Calu3 (cell line): Measurements from ENCODE around the gene GPR171. TPM values are rescaled to one million over a fixed set of nuclear protein-coding genes. Genes with fewer than 3 reads are reported as not detected.
"Not testable (repeated sequence)": the region's sequence is repeated elsewhere in the genome, so short reads cannot be mapped to it uniquely, and the experiment has no call there.

ENCODE experiments used
- BruUV-seq: library from RNA; stranded (reverse); fragments of 400-500 nt; replicated peaks from 2 replicates; lab custom pipeline; 2021; lab: Mats Ljungman, UMichigan
- CTCF ChIA-PET: fragments of 300-600 bp; sonication (Branson Sonifier 250); formaldehyde crosslinking; loops from one replicate; lab custom pipeline; 2022; ENCODE audit warnings: antibody characterized with exemption; lab: Charles Lee
- DNase-seq: peaks from one replicate; pipeline ENCODE4 v3.0.0; 2022
- H3K27ac Mint-ChIP-seq: one replicate; pipeline ENCODE4 v1.8.0; 2022; ENCODE audit warnings: mixed read lengths; ENCODE audit not compliant: unreplicated experiment
- H3K27me3 Mint-ChIP-seq: one replicate; pipeline ENCODE4 v1.8.0; 2022; ENCODE audit warnings: mixed read lengths; ENCODE audit not compliant: unreplicated experiment
- H3K36me3 Mint-ChIP-seq: one replicate; pipeline ENCODE4 v1.8.0; 2022; ENCODE audit warnings: mild to moderate bottlenecking, moderate library complexity, mixed read lengths; ENCODE audit not compliant: insufficient read depth, unreplicated experiment
- H3K4me1 Mint-ChIP-seq: one replicate; pipeline ENCODE4 v1.8.0; 2022; ENCODE audit warnings: mild to moderate bottlenecking, low read depth, mixed read lengths; ENCODE audit not compliant: unreplicated experiment
- H3K4me3 Mint-ChIP-seq: one replicate; pipeline ENCODE4 v1.8.0; 2022; ENCODE audit warnings: mild to moderate bottlenecking, low read depth, moderate library complexity, mixed read lengths; ENCODE audit not compliant: unreplicated experiment
- H3K9me3 Mint-ChIP-seq: one replicate; pipeline ENCODE4 v1.8.0; 2022; ENCODE audit warnings: low read depth, mixed read lengths; ENCODE audit not compliant: unreplicated experiment
- intact Hi-C: fragments of 100-400 bp; cut with micrococcal nuclease; formaldehyde crosslinking; loops from one replicate; pipeline ENCODE4 v1.10.0; 2022; ENCODE audit not compliant: unreplicated experiment
- total RNA-seq: library from RNA; stranded (reverse); gene quantifications from 2 replicates; pipeline ENCODE4 v1.2.3, GENCODE V29; 2022
- TF ChIP-seq, protein P1 (sequence below): fragments of 200-600 bp; IDR thresholded peaks from one replicate; pipeline ENCODE4 v1.8.0; 2022; ENCODE audit warnings: antibody characterized with exemption; ENCODE audit not compliant: unreplicated experiment

GPR171 gene
- total RNA-seq, 1 experiment from 2014 or later: not detected

DNA sequence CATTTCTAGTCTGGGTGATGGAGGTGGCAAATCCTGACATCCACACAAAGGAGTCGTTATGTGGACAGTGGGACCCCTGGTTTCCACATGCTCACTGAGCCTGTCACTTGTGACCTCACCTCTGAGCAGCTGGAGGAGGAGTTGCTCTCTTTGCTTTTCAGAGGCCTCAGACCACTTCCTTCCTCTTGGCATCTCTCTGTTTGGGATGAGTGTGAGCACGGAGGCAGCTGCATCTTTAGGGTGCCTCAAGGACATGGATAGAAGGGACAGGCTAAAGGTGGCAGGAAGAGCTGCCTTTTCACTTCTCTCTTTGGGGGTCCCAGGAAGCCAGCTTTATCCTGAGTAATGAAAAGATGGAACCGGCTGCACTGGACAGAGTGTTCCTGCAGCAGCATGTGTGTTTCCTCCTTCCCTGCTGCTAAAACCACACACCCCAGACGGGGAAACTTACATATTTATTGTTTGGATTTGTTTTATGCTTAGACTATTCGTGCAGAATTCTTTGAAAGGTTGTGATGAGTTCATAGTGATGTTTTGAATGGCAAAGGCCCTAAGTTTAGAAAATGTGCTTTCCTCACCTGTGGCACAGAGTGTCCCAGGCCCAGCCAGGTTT lies 31.8 kb downstream of the GPR171 start:
- CTCF ChIA-PET: no interaction called here
- DNase-seq: no peak

DNA sequence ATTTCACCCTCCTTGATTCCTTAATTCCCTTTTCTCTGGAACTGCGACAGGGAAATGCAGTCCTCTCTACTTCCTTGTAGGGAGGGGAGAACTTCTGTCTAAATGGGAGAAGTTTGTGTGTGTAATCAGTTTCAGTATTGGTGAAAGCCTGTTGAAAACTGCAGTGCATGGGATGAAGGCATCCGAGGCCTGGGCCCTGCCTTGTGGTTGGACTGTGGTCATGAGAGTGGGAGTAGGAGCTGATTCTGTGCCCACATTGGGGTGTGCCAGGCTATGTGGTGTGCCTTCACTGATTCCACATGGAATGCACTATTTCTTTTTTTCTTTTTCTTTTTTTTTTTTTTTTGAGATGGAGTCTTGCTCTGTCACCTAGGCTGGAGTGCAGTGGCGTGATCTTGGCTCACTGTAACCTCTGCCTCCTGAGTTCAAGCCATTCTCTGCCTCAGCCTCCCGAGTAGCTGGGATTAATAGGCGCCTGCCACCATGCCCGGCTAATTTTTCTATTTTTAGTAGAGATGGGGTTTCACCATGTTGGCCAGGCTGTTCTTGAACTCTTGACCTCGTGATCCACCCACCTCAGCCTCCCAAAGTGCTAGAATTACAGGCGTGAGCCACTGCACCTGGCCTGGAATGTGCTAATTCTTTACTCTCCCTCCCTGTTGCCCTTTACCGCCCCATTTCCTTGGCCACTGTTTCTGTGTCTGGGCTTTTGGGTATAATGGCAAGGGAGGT lies 32.9 kb downstream of the GPR171 start:
- H3K36me3 Mint-ChIP-seq, intact Hi-C loops, H3K27me3 Mint-ChIP-seq, CTCF ChIA-PET, BruUV-seq, H3K4me3 Mint-ChIP-seq, H3K4me1 Mint-ChIP-seq, DNase-seq, H3K9me3 Mint-ChIP-seq, H3K27ac Mint-ChIP-seq: not testable (repeated sequence)

More for the DNA sequence above, 31.8 kb downstream of the GPR171 start:
- Mint-ChIP-seq H3K36me3 (no peaks in the 10 kb centered on the region), H3K27me3 (no peaks in the 10 kb centered on the region), H3K4me3 (no peak overlapping the region), H3K9me3 (no peaks in the 10 kb centered on the region), H3K27ac (no peak overlapping the region), H3K4me1 (no peaks in the 10 kb centered on the region)
- intact Hi-C loops: no loop called here
- TF ChIP-seq, protein P1, sequence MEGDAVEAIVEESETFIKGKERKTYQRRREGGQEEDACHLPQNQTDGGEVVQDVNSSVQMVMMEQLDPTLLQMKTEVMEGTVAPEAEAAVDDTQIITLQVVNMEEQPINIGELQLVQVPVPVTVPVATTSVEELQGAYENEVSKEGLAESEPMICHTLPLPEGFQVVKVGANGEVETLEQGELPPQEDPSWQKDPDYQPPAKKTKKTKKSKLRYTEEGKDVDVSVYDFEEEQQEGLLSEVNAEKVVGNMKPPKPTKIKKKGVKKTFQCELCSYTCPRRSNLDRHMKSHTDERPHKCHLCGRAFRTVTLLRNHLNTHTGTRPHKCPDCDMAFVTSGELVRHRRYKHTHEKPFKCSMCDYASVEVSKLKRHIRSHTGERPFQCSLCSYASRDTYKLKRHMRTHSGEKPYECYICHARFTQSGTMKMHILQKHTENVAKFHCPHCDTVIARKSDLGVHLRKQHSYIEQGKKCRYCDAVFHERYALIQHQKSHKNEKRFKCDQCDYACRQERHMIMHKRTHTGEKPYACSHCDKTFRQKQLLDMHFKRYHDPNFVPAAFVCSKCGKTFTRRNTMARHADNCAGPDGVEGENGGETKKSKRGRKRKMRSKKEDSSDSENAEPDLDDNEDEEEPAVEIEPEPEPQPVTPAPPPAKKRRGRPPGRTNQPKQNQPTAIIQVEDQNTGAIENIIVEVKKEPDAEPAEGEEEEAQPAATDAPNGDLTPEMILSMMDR: no peak
- BruUV-seq: no TSS peak

DNA sequence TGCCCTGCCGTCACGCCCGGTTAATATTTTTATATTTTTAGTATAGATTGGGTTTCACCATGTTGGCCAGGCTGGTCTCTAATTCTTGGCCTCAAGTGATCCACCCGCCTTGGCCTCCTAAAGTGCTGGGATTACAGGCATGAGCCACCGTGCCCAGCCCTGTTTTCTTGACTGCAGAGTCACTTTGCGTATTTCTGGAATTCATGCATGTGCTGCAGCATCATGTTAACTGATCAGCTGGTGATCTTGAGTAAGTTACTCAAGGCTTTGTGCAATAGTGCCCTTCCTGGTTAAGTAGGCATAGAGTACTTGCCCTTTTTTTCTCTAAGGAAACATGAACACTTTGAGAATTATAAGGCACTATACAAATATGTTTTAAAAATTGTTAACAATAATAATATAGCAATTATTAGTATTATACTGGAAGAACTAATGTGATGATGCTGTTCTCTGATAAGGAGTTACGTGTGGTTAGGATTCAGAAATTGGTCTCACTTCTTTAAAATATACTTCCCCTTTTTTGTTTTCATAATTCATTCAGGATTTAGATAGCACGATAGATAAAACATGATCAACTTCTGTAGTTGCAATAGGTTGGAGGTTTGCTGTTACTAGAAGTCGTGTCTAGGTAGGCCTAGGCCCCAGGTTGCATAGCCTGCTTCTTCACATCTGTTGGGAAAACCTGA lies 33.6 kb downstream of the GPR171 start:
- Mint-ChIP-seq H3K4me3 (no peak overlapping the region), H3K36me3 (no peaks in the 10 kb centered on the region), H3K4me1 (no peaks in the 10 kb centered on the region), H3K9me3 (no peaks in the 10 kb centered on the region), H3K27me3 (no peaks in the 10 kb centered on the region), H3K27ac (no peak overlapping the region)
- BruUV-seq: no TSS peak
- CTCF ChIA-PET: interaction anchor here (0.7 to 2.0 kb wide), 3 partner anchors 9 to 857 kb away, joined by 4 to 9 read pairs (median 5); no protein-coding TSS in a partner anchor
- TF ChIP-seq, protein P1: no peak
- intact Hi-C loops: no loop called here
- DNase-seq: no peak

DNA sequence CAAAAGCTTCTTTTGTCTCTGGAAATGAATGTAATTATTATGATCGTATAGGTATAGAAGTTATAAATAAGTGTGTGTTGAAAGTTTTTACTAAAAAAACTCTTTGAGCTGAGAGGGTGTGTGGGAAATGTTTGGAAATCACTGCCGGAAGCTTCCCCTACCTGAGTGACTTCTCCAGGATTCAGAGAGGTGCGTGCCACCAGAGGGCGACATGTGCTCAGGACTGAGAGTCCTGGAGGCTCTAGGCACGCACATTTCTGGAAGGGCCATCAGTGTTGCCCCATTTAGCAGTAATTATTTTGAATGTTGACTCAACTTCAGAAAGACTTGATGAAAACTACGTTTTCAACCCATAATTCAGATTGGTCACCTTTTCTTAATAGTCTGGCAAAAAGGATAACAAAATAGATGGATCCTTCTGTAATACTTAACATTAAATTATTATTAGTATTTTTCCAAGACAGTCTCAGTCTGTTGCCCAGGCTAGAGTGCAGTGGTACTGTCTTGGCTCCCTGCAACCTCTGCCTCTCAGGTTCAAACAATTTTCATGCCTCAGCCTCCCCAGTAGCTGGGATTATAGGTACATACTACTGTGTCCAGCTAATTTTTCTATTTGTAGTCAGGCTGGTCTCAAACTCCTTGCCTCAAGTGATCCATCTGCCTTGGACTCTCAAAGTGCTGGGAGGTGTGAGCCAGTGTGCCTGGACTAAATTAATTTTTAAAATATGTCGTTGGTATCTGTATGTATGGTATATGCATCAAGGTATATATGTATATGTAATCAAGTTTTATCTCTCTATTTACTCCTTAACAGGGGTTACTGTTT lies 34.5 kb downstream of the GPR171 start:
- Mint-ChIP-seq H3K4me1 (no peaks in the 10 kb centered on the region), H3K27me3 (no peaks in the 10 kb centered on the region), H3K36me3 (no peaks in the 10 kb centered on the region), H3K27ac (no peak overlapping the region), H3K9me3 (no peaks in the 10 kb centered on the region), H3K4me3 (no peak overlapping the region)
- intact Hi-C loops: loop anchor here (1.0 kb wide), 2 partner anchors 59 to 115 kb away; no protein-coding TSS in a partner anchor
- peak; percentile 92 for DNase-seq
- CTCF ChIA-PET: interaction anchor here (0.6 to 2.0 kb wide), 14 partner anchors 10 to 858 kb away, joined by 3 to 9 read pairs (median 4); no protein-coding TSS in a partner anchor
- no TSS peak for BruUV-seq
- TF ChIP-seq, protein P1: peak; percentile 99
